Upper lobe of right lung (tissue), 1 donor: Measurements from ENCODE around the gene FBXO28. TPM values are rescaled to one million over a fixed set of nuclear protein-coding genes. Genes with fewer than 3 reads are reported as not detected.
A peak's percentile ranks its signal among the peaks of the same experiment; 100 is the strongest.

Experiments used
- ATAC-seq: fragments of 200-7000 bp; cut with Tn5 transposase; one replicate; pipeline ENCODE4 v1.9.1; 2020; ENCODE audit warnings: mild to moderate bottlenecking, moderate library complexity
- DNase-seq: peaks from one replicate; pipeline ENCODE4 v3.0.0-alpha.2; 2020
- H3K27ac ChIP-seq: fragments of 200-600 bp; one replicate; pipeline ENCODE4 v1.8.0; 2022
- H3K27me3 ChIP-seq: fragments of 200-600 bp; one replicate; pipeline ENCODE4 v1.8.0; 2022; ENCODE audit warnings: mild to moderate bottlenecking
- H3K36me3 ChIP-seq: fragments of 200-600 bp; one replicate; pipeline ENCODE4 v1.8.0; 2022
- H3K4me1 ChIP-seq: fragments of 200-600 bp; one replicate; pipeline ENCODE4 v1.8.0; 2022
- H3K4me3 ChIP-seq: fragments of 200-600 bp; one replicate; pipeline ENCODE4 v1.8.0; 2022; ENCODE audit warnings: mild to moderate bottlenecking
- H3K9me3 ChIP-seq: fragments of 200-600 bp; one replicate; pipeline ENCODE4 v1.8.0; 2022
- intact Hi-C: fragments of 100-400 bp; cut with DNase I; formaldehyde crosslinking; loops from one replicate; pipeline ENCODE4 v1.11.0; 2022
- long read RNA-seq: library from polyadenylated mRNA; unstranded; transcript quantifications from one replicate; pipeline ENCODE4 v2.0.0, GENCODE V29; 2021
- total RNA-seq: library from RNA; stranded (reverse); fragmentation: NEBNext Ultra II Directional; extraction: Animal tissue kit (Norgen Biotek cat#: 25700); gene quantifications from one replicate; pipeline ENCODE4 v1.2.1, GENCODE V29; 2021
- TF ChIP-seq, protein P1 (sequence below): fragments of 200-600 bp; IDR thresholded peaks from one replicate; pipeline ENCODE4 v1.8.0; 2022; ENCODE audit warnings: antibody characterized with exemption
- donor health status: DM: no; HTN: yes; CAD: no; lungs with severe emphysema.

Gene FBXO28
- total RNA-seq, result 24.9 TPM
- long read RNA-seq, full-length matches to known transcripts, result 32 of 35 reads
- long read RNA-seq, partial matches to known transcripts, result 0 of 35 reads
- long read RNA-seq, other reads (novel, unspliced or antisense), result 3 of 35 reads

- peak; percentile 97 for DNase-seq
- H3K4me3 ChIP-seq, result peak within 1 kb of the TSS; percentile 84
- TF ChIP-seq, protein P1, sequence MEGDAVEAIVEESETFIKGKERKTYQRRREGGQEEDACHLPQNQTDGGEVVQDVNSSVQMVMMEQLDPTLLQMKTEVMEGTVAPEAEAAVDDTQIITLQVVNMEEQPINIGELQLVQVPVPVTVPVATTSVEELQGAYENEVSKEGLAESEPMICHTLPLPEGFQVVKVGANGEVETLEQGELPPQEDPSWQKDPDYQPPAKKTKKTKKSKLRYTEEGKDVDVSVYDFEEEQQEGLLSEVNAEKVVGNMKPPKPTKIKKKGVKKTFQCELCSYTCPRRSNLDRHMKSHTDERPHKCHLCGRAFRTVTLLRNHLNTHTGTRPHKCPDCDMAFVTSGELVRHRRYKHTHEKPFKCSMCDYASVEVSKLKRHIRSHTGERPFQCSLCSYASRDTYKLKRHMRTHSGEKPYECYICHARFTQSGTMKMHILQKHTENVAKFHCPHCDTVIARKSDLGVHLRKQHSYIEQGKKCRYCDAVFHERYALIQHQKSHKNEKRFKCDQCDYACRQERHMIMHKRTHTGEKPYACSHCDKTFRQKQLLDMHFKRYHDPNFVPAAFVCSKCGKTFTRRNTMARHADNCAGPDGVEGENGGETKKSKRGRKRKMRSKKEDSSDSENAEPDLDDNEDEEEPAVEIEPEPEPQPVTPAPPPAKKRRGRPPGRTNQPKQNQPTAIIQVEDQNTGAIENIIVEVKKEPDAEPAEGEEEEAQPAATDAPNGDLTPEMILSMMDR, result no peak
- intact Hi-C loops, result loop anchor here (10.0 kb wide), 1 partner anchor 221 kb away; the partner anchor contains the start of gene NVL
- peak; percentile 100 for ATAC-seq
- H3K9me3 ChIP-seq, result no peaks in the 10 kb centered on the region
- no peaks in the 10 kb centered on the region for H3K36me3 ChIP-seq
- H3K27ac ChIP-seq, result peak within 1 kb of the TSS; percentile 95
- peaks cover 5% of the 10 kb centered on the region for H3K27me3 ChIP-seq
- peaks cover 16% of the 10 kb centered on the region for H3K4me1 ChIP-seq
Measured at GRCh38 chr1:224113918-224114786, at the start of gene FBXO28. Gene FBXO28, plus strand, starts transcription at chr1:224114111. Its CDS starts 19 bp downstream, at chr1:224114130.

DNA sequence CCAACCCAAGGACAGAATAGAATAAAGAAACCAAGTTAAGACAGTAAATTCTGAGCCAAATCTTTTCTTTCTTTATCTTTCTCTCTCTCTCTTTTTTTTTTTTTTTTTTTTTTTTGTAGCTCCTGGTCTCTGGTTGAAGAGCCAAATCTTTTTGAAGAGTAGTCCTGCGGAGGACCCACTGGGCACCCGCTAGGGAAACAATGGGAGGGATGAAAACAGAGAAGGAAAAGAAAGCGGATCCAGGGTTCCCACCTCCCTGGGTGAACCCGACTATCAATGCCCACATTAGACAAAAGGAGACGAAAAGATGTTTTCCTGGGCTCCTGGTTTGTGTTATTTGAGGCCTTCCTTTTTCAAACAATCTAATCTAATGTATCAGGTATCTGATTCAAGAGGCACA lies 49.8 kb upstream of the FBXO28 start:
- no peaks in the 10 kb centered on the region for H3K4me1 ChIP-seq
- TF ChIP-seq, protein P1, result no peak
- H3K27ac ChIP-seq, result no peak overlapping the region
- no peaks in the 10 kb centered on the region for H3K36me3 ChIP-seq
- intact Hi-C loops, result no loop called here
- DNase-seq (no peak), ATAC-seq (no peak)
- no peak overlapping the region for H3K4me3 ChIP-seq
- no peaks in the 10 kb centered on the region for H3K9me3 ChIP-seq
- H3K27me3 ChIP-seq, result no peaks in the 10 kb centered on the region

GRCh38 chr1:224065455-224065854 lies 48.5 kb upstream of the FBXO28 start:
- peak; percentile 40 for ATAC-seq
- Histone ChIP-seq H3K9me3 (no peaks in the 10 kb centered on the region), H3K4me1 (no peaks in the 10 kb centered on the region), H3K27ac (no peak overlapping the region), H3K36me3 (no peaks in the 10 kb centered on the region), H3K4me3 (no peak overlapping the region), H3K27me3 (no peaks in the 10 kb centered on the region)
- TF ChIP-seq, protein P1, result no peak
- DNase-seq, result no peak
- intact Hi-C loops, result no loop called here

GRCh38 chr1:224067207-224067606 lies 46.7 kb upstream of the FBXO28 start:
- Histone ChIP-seq H3K27ac (no peak overlapping the region), H3K36me3 (no peaks in the 10 kb centered on the region), H3K27me3 (no peaks in the 10 kb centered on the region), H3K9me3 (no peaks in the 10 kb centered on the region), H3K4me3 (no peak overlapping the region), H3K4me1 (no peaks in the 10 kb centered on the region)
- DNase-seq (no peak), ATAC-seq (no peak)
- TF ChIP-seq, protein P1, result no peak
- intact Hi-C loops, result no loop called here

DNA sequence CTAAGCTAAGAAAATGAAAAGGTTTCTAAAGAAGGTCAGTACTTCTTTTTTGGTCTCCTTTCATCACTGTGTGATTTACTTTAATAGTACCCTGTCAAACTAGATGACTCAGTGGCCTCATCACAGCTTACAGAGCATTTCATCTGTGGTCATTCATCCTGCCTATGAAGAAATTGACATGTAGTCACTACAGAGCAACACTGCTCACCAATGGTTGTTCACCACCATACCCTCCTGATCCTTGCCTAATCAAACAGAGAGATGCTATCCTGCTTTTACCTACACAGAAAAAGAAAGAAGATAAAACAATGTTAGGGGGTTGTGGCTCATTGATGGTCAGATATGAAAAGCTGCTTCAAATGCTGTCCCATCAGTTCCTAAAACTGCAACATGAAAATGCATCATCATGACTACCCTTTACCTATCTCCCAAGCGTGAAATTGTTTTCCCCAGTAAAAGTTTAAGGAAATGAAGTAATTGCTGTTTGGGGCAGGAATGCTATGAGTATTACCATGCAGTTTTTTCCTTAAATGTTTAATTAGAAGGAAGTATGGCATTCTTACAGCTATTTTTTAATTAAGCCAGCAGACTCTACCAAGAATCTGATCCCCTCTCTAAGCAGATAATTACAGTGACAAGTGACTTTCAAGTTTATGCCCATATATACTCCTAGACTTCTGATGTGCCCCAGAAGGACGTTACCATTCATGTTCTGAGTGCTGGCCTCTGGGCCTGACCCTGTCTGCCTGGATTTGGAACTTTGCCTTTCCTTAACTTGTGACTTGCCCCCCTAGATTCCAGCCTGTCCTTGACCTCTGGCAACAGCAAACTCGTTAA lies 46.1 kb upstream of the FBXO28 start:
- Histone ChIP-seq H3K9me3 (no peaks in the 10 kb centered on the region), H3K36me3 (no peaks in the 10 kb centered on the region), H3K4me1 (no peaks in the 10 kb centered on the region), H3K27ac (no peak overlapping the region), H3K27me3 (no peaks in the 10 kb centered on the region), H3K4me3 (no peak overlapping the region)
- TF ChIP-seq, protein P1, result no peak
- ATAC-seq, result no peak
- intact Hi-C loops, result no loop called here
- DNase-seq, result no peak
